Neural cell (in vitro differentiated cells): ENCODE results near the gene ACVR1. TPM values are rescaled to one million over a fixed set of nuclear protein-coding genes. Genes with fewer than 3 reads are reported as not detected.

Experiments
- H2AFZ ChIP-seq: fragments of 200-600, 300-800 bp; sonication (generic), shearing (Covaris generic); 2 replicates; pipeline ENCODE4 v1.6.0; 2014; ENCODE audit warnings: low read depth, mild to moderate bottlenecking, antibody characterized with exemption, low read length, moderate library complexity
- H3F3A ChIP-seq: fragments of 200-600 bp; shearing (Covaris generic); 2 replicates; pipeline ENCODE4 v1.6.1; 2016; ENCODE audit warnings: mild to moderate bottlenecking, moderate library complexity, mixed read lengths, antibody characterized with exemption, low read length; ENCODE audit not compliant: insufficient read depth, poor library complexity, severe bottlenecking
- H3K27ac ChIP-seq: fragments of 200-600, 300-800 bp; sonication (generic), shearing (Covaris generic); 2 replicates; pipeline ENCODE4 v1.5.1; 2014; ENCODE audit warnings: mild to moderate bottlenecking, low read length, moderate library complexity
- H3K27me3 ChIP-seq: fragments of 300-800, 200-600 bp; sonication (generic), shearing (Covaris generic); 2 replicates; pipeline ENCODE4 v1.6.0; 2014; ENCODE audit warnings: mild to moderate bottlenecking, low read depth, low read length, moderate library complexity; ENCODE audit not compliant: insufficient read depth
- H3K36me3 ChIP-seq: fragments of 300-800, 200-600 bp; sonication (generic), shearing (Covaris generic); 2 replicates; pipeline ENCODE4 v1.5.1; 2014; ENCODE audit warnings: mild to moderate bottlenecking, antibody characterized with exemption, low read length, moderate library complexity; ENCODE audit not compliant: insufficient read depth
- H3K4me2 ChIP-seq: fragments of 300-800, 200-600 bp; sonication (generic), shearing (Covaris generic); 2 replicates; pipeline ENCODE4 v1.6.0; 2014; ENCODE audit warnings: mild to moderate bottlenecking, low read length
- H3K4me3 ChIP-seq: fragments of 300-800, 200-600 bp; sonication (generic), shearing (Covaris generic); 2 replicates; pipeline ENCODE4 v1.5.1; 2014; ENCODE audit warnings: mild to moderate bottlenecking, low read length, moderate library complexity
- H3K79me2 ChIP-seq: fragments of 200-600 bp; shearing (Covaris generic); replicated peaks from 2 replicates; pipeline ENCODE4 v1.6.0; 2014; ENCODE audit warnings: mild to moderate bottlenecking, low read length, moderate library complexity; ENCODE audit not compliant: insufficient read depth
- H3K9ac ChIP-seq: fragments of 300-800, 200-600 bp; sonication (generic), shearing (Covaris generic); 2 replicates; pipeline ENCODE4 v1.6.1; 2016; ENCODE audit warnings: mild to moderate bottlenecking, low read length, mixed read lengths
- H3K9me2 ChIP-seq: fragments of 200-600 bp; shearing (Covaris generic); 2 replicates; pipeline ENCODE4 v1.6.1; 2016; ENCODE audit warnings: mild to moderate bottlenecking, low read length, mixed read lengths; ENCODE audit not compliant: insufficient read depth
- H3K9me3 ChIP-seq: fragments of 200-600, 300-800 bp; sonication (generic), shearing (Covaris generic); 2 replicates; pipeline ENCODE4 v1.6.1; 2016; ENCODE audit warnings: mild to moderate bottlenecking, mixed run types, low read length, moderate library complexity, mixed read lengths
- H4K20me1 ChIP-seq: fragments of 200-600 bp; shearing (Covaris generic); 2 replicates; pipeline ENCODE4 v1.6.1; 2016; ENCODE audit warnings: mild to moderate bottlenecking, mixed run types; ENCODE audit not compliant: insufficient read depth
- CTCF ChIP-seq: fragments of 450-650 bp; IDR thresholded peaks from 2 replicates; pipeline ENCODE4 v1.5.1; 2014; ENCODE audit warnings: antibody characterized with exemption, mild to moderate bottlenecking, moderate library complexity; ENCODE audit not compliant: poor library complexity, severe bottlenecking
- EP300 ChIP-seq: fragments of 450-650 bp; conservative IDR thresholded peaks from 2 replicates; pipeline ENCODE4 v1.6.1; 2014; ENCODE audit warnings: antibody characterized with exemption, mild to moderate bottlenecking, moderate library complexity; ENCODE audit not compliant: poor library complexity, severe bottlenecking
- EZH2 ChIP-seq: fragments of 200-600, 300-800 bp; shearing (Covaris generic), sonication (generic); IDR thresholded peaks from 2 replicates; pipeline ENCODE4 v1.6.1; 2014; ENCODE audit warnings: antibody characterized with exemption, low read length, borderline replicate concordance, mild to moderate bottlenecking; ENCODE audit not compliant: insufficient read depth, poor library complexity, severe bottlenecking
- MXI1 ChIP-seq: fragments of 450-650 bp; conservative IDR thresholded peaks from 2 replicates; pipeline ENCODE4 v1.6.1; 2014; ENCODE audit warnings: antibody characterized with exemption, mild to moderate bottlenecking; ENCODE audit not compliant: poor library complexity, severe bottlenecking
- POLR2AphosphoS5 ChIP-seq: IDR thresholded peaks from 2 replicates; pipeline ENCODE4 v1.6.1; 2012
- RAD21 ChIP-seq: fragments of 450-650 bp; conservative IDR thresholded peaks from 2 replicates; pipeline ENCODE4 v1.6.1; 2014; ENCODE audit warnings: antibody characterized with exemption, mild to moderate bottlenecking, moderate library complexity
- REST ChIP-seq: IDR thresholded peaks from 2 replicates; pipeline ENCODE4 v1.6.1; 2012; ENCODE audit warnings: borderline replicate concordance
- SMC3 ChIP-seq: fragments of 450-650 bp; conservative IDR thresholded peaks from 2 replicates; pipeline ENCODE4 v1.6.1; 2014; ENCODE audit warnings: antibody characterized with exemption, mild to moderate bottlenecking, moderate library complexity; ENCODE audit not compliant: poor library complexity
- TAF1 ChIP-seq: IDR thresholded peaks from 2 replicates; pipeline ENCODE4 v1.6.1; 2012; ENCODE audit warnings: low read depth
- polyA plus RNA-seq: library from polyadenylated mRNA; depleted of rRNA; stranded (reverse); fragments of >200 nt; gene quantifications from 2 replicates; pipeline ENCODE4 v1.2.3, GENCODE V29; 2014

The ACVR1 gene
- polyA plus RNA-seq, 1 donor from 2014 or later: 4.0 TPM

- H3K4me3 ChIP-seq: no peak overlapping the region
- H2AFZ ChIP-seq: no peak overlapping the region
- H3K9me2 ChIP-seq: no peaks in the 10 kb centered on the region
- peaks cover 4% of the 10 kb centered on the region for H3K36me3 ChIP-seq
- no peak overlapping the region for H3K9ac ChIP-seq
- H3K4me2 ChIP-seq: no peak overlapping the region
- H3K79me2 ChIP-seq: no peaks in the 10 kb centered on the region
- H3F3A ChIP-seq: no peaks in the 10 kb centered on the region
- H3K9me3 ChIP-seq: no peaks in the 10 kb centered on the region
- H3K27ac ChIP-seq: no peak overlapping the region
- no peaks in the 10 kb centered on the region for H3K27me3 ChIP-seq
- H4K20me1 ChIP-seq: no peaks in the 10 kb centered on the region
- no peak for TF ChIP-seq MXI1
- TF ChIP-seq POLR2AphosphoS5: no peak
- TF ChIP-seq REST: no peak
- TF ChIP-seq EP300: no peak
These were observed 142.9 kb downstream of the ACVR1 start for GRCh38 chr2:157733263-157733662.

- Histone ChIP-seq H3K4me3 (no peak overlapping the region), H3K36me3 (peaks cover 4% of the 10 kb centered on the region), H3K9me3 (no peaks in the 10 kb centered on the region), H3K4me2 (no peak overlapping the region), H3F3A (no peaks in the 10 kb centered on the region), H2AFZ (no peak overlapping the region), H3K9me2 (no peaks in the 10 kb centered on the region), H3K79me2 (no peaks in the 10 kb centered on the region), H3K27me3 (no peaks in the 10 kb centered on the region), H3K27ac (no peak overlapping the region), H4K20me1 (no peaks in the 10 kb centered on the region), H3K9ac (no peak overlapping the region)
- no peak for TF ChIP-seq TAF1
- no peak for TF ChIP-seq EP300
- no peak for TF ChIP-seq POLR2AphosphoS5
- no peak for TF ChIP-seq REST
- TF ChIP-seq SMC3: no peak
- TF ChIP-seq MXI1: no peak
- no peak for TF ChIP-seq CTCF
- no peak for TF ChIP-seq EZH2
- TF ChIP-seq RAD21: no peak
These were observed 143.5 kb downstream of the ACVR1 start for GRCh38 chr2:157732596-157732995.
